HG03196 (cell line): ENCODE results near the gene ELFN1.

Source experiments
- ATAC-seq: cut with Tn5 transposase; IDR thresholded peaks from one replicate; pipeline ENCODE4 v1.9.1; 2021; ENCODE audit not compliant: unreplicated experiment

The ELFN1 gene

DNA sequence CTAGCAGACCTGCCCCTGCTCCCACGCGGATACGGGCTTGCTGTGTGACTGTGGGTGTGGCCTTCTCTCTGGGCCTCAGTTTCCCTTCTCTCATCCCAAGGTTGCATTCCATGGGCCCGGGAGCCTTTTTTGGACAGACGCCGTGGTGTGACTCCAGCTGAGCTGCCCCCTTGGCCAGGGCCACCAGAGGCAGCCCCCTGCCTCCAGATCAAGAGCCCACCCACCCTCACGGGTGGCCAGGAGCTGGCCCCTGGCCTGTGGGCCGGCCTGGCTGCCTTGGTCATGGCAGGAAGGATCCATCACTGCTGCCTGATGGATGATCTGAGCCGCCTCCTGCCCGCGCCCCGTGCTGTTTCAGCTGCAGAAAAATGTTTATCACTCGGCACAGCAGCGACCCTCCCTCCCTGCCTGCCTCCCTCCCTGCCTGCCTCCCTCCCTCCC is 27.8 kb upstream of the ELFN1 start:
- ATAC-seq, result no peak

DNA sequence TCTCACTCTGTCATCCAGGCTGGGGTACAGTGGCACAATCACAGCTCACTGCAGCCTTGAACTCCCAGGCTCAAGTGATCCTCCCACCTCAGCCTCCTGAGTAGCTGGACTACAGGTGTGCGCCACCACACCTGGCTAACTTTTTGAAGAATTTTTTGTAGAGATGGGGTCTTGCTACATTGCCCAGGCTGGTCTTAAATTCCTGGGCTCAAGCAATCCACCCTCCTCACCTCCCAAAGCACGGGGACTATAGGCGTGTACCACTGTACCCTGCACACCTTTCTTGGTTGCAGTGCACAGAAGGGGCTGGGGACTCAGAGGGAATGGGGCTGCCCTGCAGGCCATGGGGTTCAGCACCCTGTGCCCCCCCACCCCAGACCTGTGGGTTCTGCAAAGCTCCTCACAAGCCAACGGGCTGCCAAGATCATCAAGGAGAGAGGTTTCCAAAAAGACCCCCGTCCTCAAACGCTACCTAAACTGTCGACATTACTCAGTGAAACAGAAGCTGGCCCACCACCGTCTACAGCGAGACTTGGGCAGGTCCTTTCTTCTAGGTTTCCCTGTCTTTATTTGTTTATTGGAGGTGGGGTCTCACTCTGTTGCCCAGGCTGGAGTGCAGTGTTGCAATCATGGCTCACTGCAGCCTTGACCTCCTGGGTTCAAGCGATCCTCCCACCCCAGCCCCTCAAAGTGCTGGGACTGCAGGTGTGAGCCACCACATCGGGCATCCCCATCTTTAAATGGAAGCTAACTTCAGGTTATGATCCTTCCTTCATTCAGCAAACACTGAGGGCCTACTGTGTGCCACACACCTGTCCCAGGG is 26.6 kb upstream of the ELFN1 start:
- no peak for ATAC-seq

DNA sequence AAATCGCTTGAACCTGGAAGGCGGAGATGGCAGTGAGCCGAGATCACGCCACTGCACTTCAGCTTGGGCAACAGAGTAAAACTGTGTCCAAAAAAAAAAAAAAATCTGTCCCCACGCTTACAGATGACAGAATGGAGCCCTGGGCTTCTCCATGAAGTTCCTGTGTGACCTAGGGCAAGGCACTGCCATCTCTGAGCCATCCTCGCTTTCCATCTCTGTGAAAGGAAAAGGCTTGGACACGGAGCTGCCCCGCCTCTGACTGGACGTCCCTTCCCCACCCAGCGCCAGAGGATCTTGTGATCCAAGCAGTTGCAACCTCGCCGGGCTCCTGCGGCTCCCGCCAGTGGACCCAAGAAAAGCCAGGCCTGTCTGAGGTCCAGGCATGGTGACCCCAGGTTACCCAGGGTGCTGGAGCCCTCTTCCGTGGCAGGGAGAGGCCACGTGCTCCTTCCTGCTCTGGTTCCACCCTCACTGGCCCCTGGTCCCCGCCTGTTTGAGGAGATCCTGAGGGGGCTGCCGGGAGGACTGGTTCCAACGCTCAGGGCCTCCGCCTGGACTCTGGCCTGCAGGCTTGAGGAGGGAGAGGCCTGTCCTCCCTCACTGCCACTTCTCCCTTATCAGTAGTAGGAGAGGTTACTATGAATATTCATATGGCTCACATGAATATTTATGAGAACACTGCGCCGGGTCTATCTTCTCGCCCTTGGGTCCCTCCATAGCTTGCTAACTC is 25.6 kb upstream of the ELFN1 start:
- no peak for ATAC-seq

DNA sequence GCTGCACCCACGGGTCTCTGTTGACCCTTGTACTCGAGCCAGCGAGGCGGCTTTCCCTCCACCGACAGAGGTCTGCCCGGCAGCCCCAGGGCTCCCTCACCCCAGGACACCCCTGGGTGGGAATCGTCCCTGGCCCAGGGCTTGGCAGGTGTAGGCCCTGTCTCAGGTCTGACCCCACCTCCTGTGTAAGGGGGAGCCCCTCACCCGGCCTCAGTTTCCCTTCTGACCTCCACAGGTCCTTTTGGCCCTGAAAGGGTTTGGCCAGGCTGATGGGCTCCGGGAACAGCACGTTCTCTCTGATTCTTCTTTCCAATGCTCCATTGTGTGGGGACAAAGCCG is 25.0 kb upstream of the ELFN1 start:
- no peak for ATAC-seq

DNA sequence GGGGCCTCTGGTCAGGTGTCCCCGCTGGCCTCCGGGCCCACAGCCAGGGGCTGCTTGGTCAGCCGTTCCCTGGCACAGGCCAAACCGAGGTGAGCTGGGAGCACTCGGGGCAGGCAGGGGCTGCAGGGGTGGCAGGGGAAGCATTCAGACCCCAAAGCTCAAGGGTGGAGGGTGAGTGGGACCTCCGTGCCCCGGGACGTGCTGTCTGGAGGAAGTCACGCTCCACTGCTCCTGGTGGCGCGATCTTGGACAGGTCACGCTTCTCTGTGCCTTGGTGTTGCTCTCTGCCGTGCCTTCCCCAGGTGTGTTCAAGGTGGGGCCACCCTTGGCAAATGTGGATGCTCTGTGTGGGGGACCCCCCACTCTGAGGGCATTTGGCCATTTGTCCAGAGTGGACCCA is 24.6 kb upstream of the ELFN1 start:
- no peak for ATAC-seq

DNA sequence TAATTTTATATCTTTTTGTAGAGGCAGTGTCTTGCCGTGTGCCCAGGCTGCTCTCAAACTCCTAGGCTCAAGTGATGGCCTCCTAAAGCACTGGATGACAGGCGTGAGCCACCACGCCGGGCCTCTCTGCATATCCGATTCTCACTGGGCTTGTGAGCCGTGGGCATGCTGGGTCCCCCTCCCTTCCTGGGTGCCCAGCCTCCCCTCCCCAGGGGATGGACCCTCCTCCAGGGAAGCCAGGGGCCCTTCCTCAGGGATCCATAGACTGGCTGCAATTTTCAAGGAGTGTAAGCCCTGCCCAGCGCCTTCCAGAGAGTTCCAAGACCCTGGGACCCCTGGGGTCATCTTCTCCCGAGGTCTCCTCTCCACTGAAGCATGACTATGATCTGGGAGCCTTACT is 23.7 kb upstream of the ELFN1 start:
- ATAC-seq, result no peak

DNA sequence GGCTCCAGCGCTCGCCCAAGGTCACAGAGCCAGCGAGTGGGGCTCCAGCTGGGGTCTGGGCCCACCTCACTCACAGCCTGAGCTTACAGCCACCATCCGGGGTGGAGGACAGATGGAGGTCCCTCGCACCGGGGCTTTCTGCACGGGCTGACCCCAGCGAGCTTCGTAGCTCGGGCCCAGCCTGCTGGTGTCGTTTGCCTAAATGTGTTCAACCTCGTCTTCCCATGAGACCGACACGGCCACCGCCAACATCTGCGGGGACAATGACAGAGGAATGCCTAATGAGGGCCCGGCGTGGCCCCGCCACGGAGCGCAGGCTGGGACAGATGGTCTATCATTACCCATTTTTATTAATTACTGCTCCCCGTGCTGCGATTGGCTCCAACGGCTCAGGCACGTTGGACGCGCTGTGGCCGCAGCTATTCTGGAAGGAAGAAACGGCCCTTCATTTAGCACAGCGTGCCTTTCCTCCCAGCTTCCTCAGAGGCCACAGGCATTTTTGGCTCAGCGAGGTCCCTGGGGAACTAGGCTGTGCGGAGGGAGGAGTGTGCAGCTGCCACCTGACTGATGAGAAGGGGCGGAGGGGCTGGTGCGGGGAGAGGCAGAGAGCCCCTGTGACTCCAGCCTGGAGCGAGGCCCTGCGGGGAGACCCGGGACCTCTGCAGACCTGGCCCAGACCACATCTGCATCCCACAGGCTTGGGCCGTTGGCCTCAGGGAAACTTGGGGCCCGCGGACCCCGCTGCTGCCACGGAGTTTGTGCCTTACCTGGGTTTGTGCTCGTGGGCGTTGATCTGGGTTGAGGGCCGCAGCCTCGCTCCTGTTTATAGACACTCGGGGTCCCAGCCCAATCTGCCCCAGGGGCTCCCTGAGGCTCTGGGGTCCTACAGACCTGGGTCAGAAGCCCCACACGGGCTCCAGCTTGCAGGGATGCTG is 22.9 kb upstream of the ELFN1 start:
- ATAC-seq, result no peak

DNA sequence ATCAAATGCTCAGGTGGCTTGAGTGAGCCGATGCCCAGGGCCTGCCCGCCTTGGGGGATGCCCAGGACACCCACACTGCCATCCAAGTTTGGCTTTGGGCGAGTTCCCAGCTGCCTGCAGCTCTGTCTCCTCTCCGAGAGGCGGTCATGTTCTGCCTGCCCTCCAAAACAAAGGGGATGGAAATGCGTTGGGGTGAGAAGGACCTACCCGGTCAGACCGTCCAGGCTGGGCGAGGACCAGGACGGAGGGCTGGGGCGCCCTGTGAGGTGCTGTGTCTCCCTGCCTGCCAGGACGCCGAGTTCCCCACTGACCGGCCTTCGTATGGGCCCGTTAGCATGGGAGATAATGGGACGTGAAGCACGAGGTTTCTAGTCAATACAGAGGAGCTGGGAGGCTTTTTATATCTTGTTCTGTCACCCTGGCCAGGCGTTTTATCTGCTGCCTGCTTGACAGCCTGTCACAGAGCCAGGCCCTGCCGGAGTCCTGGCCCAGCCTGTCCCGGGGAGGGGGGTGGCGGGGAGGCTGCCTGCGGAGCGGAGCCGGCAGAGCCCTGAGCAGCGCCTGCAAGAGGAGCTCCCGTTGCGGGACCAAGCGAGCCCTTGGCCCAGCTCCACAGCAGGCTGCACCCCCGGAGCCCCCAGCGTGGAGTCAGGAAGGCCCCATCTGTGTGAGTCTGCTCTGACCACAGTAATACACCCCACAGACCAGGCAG is 22.0 kb upstream of the ELFN1 start:
- no peak for ATAC-seq

DNA sequence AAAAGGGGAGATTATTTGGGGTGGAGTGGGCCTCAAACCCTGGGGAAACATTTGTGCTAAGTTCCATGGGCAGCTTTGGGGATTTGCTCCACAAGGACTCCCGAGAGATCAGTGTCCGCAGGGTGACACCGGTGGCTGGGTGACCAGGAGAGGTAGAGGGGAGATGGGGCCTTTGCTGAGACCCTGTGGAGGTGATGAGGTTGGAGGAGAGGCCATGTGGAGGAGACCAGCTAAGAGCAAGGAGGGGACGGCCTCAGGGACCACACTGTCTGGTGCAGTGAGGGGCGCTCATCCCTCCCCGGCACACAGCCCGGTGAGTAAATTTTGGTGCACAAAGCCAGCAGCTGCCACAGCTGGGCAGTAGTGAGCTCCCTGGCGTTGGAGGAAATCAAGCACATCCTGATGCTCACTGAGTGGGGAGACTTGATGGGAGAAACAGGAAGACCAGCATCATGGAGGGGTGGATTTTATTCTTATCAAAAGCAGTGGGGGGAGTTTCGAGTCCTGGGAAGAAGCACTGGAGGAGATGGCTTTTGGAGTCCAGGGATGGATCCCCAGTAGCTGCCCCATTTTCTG is 20.2 kb upstream of the ELFN1 start:
- no peak for ATAC-seq

DNA sequence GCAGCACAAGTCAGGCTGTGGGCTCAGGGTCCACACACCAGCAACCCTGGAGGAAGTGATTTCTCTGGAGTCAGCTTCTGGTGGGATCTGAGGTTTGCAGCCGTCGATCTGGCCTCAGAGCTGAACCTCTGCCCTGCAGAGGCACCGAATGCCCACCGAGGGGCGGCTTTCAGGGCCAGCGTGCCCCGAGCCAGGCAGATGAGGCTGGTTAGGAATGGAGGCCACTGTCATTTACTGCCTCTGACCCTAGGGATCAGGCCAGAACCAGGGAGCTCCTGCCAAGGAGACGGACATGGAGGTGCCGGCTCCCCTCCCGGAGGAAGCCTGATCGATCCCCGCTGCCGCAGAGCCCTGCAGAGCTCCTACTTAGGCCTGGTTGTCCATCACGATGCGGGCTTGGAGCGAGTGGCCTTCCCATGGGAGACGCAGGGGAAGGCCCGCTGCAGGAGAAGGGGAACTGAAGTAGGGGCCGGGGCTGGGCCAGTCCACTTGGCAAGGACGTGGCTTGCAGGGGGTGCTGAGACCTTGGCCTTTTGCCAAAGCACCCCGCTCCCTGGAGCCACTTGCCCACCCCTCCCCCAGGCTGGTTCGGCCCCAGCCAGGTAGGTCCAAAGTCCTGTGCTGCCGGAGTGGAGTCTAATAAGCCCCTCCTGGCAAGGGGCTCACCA is 19.6 kb upstream of the ELFN1 start:
- ATAC-seq, result no peak

DNA sequence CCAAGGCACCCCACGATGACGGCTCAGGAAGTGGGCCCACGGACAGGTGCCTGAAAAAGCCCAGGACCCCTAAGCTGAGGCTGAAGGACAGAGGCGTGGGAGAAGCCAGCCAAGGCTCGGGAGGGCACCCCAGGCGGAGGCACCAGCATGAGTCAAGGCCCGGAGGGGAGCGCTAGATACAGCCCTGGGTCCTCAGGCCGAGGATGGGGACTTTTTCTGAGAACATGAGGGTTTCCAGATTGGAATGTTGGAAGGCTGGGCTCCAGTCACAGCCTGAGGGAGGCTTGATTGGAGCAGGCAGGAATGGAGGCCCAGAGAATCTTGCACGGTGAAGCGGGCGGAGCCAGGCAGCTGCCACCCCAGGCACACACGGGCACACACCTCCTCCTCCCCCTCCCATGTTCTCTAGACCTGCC is 19.0 kb upstream of the ELFN1 start:
- no peak for ATAC-seq

DNA sequence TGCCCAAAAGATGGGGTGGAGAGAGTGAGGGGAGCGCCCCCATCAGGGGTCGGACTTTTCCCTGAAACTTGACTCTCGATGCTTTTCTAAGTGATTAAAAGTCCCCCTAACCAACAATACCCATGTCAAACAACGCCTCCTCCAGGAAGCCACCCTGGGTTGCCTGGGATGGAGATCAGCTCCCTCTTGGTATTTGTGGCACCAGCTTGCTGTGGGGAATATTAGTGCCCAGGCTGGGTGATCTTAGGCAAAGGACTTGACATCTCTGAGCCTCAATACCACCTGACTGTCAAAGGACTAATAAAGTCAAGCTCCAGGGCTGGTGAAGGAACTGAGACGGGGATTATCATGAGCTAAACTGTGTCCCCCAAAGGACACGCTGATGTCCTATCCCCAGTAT is 18.2 kb upstream of the ELFN1 start:
- ATAC-seq, result no peak

DNA sequence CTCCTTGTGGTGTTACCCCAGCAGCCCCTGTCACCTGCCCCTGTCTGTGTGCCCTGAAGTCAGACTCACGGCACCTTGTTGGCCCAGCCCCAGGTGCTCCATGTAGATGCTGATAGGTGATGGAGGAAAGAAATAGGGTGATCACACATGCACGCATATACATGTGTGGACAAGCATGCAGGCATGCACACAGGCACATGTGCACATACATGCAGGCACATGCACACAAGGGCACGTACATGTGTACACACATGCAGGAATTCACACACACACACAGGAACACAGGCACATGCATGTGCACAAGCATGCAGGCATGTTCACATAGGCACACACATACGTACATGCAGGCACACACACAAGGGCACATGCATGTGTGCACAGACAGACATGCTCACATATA is 16.6 kb upstream of the ELFN1 start:
- ATAC-seq, result no peak

DNA sequence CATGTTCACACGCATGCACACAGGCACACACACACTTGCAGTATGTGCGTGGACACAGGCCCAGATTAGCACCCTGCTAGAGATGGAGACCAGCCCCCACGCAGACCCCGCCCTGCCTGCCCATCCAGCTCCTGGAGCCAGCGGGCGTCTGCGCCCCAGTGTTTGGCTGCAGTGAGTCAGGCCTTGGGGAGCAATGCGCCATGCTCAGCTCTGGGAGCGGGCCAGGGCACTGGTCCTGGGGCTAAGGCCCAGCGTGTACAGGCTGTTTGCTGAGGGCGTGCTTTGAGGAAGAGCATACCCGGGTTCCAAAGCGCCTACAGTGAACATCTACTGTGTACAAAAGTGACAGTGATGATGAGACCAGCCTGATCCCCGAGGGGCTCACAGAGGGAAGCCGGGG is 16.0 kb upstream of the ELFN1 start:
- ATAC-seq, result no peak

DNA sequence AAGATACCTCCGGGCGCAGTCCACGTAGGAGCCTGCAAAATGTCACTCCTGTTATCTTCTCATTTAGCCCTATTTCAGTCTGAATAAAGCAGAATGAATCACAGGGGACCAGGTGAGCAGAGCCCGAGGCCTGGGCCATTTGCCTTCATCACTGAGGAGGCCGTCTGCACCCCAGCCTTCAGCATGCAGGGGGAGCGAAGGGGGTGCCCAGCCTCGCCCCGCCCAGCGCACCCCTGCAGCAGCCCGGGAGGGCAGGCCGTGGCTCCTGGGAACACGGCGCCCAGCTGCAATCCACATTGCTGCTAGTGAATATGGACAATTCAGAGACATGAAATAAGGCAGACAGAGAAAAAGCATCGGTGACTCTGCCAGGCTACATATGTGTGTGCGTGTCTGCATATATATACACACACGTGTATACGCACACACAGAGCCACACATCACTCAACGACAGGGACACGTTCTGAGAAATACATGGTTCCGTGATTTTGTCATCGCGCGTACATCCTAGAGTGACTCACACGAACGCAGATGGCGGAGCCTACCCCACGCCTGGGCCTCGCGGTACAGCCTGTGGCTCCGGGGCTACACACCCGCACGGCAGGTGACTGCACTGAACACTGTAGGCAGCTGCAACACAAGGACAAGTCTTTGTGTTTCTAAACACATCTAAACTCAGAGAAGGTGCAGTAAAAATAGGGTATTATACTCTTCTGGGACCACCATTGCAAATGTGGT is 15.2 kb upstream of the ELFN1 start:
- ATAC-seq, result no peak

DNA sequence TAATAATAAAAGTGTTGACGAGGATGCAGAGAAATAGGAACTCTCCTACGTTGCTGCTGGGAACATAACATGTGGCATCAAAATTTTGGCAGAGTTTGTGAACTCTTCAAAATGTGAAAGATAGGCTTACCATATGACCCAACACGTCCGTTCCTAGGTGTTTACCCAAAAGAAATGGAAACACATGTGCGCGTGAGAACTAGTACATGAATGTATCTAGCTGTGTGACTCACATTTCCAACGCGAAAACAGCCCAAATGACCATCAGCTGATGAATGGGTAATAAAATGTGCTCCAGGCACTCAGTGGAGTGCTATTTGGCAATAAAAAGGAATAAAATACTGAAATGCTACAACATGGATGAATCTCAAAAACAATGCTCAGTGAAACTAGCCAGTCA is 10.4 kb upstream of the ELFN1 start:
- ATAC-seq, result no peak

DNA sequence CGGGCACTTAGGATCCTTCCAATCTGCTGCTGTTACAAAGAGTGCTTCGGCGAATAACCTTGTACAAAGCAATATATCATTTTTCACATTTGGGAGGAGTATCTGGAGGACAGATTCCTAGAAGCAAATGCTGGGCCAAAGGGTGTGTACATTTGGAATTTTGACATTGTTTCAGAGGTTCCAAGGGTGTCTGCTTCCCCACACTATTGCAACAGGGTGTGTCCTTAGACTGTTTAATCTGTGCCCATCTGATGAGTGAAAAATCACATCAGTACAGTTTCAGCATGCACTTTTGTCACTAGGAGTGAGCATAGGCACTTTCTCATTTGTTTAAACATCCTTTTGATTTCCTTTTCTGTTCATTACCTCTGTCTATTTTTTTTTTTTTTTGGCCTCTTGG is 8.6 kb upstream of the ELFN1 start:
- ATAC-seq, result no peak

DNA sequence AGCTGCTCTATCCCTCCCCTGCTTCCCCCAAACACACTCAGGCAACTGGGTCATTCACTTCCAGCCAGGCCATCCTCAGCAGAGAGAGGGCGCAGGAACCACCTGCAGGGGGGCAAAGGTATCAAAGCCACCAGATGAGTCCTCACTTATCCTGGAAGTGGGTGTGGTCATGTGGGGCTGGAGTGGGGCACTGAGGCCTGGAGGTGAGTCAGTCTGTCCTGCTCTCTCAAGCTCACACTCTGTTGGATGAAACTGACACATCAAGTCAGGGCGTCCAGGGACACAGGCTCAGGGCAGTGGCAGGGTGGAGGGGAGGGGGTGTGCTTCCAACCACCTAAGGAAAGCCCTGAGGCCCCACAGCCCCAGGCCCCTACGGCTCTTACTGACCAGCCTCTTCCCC is 8.0 kb upstream of the ELFN1 start:
- no peak for ATAC-seq

DNA sequence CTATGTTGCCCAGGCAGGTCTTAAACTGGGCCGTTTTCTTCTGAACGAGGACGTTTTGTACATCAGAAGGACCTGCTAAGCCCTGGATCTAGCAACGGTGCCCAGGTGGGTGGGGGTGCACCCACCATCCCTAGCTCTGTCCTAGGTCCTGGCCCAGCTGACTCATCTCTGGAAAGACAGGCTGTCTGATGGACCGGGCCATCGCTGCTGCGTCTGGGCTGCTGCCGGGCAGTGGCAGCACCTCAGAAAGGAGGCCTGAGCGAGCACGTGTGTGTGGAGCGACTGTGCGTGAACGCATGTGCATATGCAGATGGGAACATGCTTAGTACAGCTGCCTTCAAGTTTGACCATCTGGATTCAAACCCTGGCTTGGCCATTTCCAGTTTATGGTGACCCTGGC is 7.3 kb upstream of the ELFN1 start:
- no peak for ATAC-seq
